ENCODE results near the gene GFAP.

GFAP gene

DNA sequence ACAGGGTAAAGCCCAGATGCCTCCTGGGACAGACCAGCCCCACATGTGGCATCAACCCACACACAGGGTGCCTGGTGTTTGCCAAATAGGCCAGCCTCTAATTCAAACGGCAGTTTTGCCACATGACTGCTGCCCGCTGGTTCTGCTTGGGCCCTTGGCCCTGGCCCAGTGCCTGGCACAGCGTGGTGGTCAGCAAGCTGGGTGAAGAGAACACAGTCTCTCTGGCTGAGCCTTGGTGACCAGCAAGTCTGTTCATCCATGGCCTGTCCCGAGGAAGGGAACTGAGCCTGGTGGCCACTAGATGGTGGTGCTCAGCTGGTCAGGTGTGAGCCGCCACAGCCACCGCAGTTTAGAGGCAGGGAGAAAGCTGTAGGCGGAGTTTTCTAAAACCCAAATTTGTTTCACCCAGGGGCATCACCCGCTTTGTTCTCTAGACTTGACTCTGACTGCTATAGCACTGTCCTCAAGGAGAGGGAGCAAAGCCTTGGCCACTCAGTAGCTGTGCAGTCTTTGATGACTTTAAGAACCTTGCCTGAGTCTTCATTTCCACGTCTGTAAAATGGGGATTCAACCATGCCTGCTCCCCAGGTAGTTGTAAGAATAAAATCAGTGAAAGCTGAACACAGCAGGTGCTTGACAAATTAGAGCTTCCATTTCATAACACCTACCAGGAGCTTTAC lies 4.7 kb upstream of the GFAP start:
- Histone ChIP-seq H3K9me3 (ENCODE audit: insufficient read depth, low read depth, low read length) (no peaks in the 10 kb centered on the region), H3K27me3 (ENCODE audit: insufficient read depth, low read length) (peaks cover 10% of the 10 kb centered on the region), H3K4me3 (ENCODE audit: low read length) (no peak overlapping the region), H3K36me3 (ENCODE audit: insufficient read depth, low read depth, low read length) (no peaks in the 10 kb centered on the region), H3K27ac (ENCODE audit: low read length) (no peak overlapping the region), H3K4me1 (ENCODE audit: insufficient read depth, low read length) (peaks cover 10% of the 10 kb centered on the region; the same call in 1 of the 2 replicates), H3K9ac (ENCODE audit: low read depth, low read length) (no peak overlapping the region)

DNA sequence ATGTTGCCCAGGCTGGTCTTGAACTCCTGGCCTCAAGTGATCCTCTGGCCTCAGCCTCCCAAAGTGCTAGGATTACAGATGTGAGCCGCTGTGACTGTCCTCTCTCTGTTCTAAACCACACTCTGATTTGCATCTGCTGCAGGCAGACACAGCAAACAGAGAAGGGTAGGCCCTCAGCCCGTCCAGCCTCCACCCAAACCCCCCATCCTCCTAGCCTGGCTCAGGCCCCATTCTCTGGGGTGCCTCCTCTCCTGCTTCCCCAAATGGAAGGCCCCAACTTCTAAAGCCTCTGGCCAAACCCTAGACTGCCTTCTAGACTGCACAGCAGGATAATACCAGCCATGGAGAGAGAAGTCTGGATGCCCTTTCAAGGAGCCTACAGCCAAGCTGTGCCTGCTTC lies 4.1 kb upstream of the GFAP start:
- no peak overlapping the region for H3K4me3 ChIP-seq (ENCODE audit: low read length)
- H3K27ac ChIP-seq (ENCODE audit: low read length) = no peak overlapping the region
- peaks cover 10% of the 10 kb centered on the region; the same call in 1 of the 2 replicates for H3K4me1 ChIP-seq (ENCODE audit: insufficient read depth, low read length)
- H3K9ac ChIP-seq (ENCODE audit: low read depth, low read length) = no peak overlapping the region
- H3K9me3 ChIP-seq (ENCODE audit: insufficient read depth, low read depth, low read length) = no peaks in the 10 kb centered on the region
- no peaks in the 10 kb centered on the region for H3K36me3 ChIP-seq (ENCODE audit: insufficient read depth, low read depth, low read length)
- H3K27me3 ChIP-seq (ENCODE audit: insufficient read depth, low read length) = peaks cover 15% of the 10 kb centered on the region

DNA sequence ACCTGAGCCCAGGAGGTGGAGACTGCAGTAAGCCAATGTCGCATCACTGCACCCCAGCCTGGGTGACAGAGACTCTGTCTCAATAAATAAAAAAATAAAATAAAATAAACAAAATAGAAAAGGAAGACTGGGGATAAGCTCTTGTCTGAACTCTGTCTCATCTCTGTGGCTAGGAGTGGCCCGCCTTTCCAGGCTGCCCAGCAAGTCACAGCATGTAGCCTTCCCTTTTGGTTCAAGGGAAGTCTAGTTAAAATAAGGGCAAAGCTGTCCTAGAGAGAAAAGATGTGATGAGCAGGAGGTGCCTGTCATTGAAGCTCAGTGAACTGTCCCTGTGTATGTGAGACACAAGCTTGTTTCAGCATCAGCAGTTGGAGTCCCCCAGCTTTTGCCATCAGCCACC lies 2.7 kb upstream of the GFAP start:
- no peak overlapping the region for H3K4me3 ChIP-seq (ENCODE audit: low read length)
- no peaks in the 10 kb centered on the region for H3K36me3 ChIP-seq (ENCODE audit: insufficient read depth, low read depth, low read length)
- H3K27me3 ChIP-seq (ENCODE audit: insufficient read depth, low read length) = peaks cover 29% of the 10 kb centered on the region
- H3K9me3 ChIP-seq (ENCODE audit: insufficient read depth, low read depth, low read length) = no peaks in the 10 kb centered on the region
- peaks cover 10% of the 10 kb centered on the region; the same call in 1 of the 2 replicates for H3K4me1 ChIP-seq (ENCODE audit: insufficient read depth, low read length)
- H3K9ac ChIP-seq (ENCODE audit: low read depth, low read length) = no peak overlapping the region
- H3K27ac ChIP-seq (ENCODE audit: low read length) = no peak overlapping the region

DNA sequence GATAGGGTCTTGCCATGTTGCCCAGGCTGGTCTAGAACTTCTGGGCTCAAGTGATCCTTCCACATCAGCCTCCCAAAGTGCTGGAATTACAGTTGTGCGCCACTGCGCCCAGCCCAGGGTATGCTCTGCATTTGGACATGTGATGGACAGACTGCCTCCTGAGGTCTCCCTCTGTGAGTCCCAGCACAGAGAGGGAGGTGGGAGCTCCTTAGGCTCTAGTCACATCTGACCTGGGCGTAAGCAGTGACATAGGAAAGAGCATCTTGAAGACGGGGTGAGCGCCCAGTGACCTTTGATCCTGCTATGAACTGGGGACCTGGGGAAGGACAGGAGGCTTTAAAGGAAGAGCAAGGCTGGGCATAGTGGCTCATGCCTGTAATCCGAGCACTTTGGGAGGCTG lies 2.2 kb upstream of the GFAP start:
- Histone ChIP-seq H3K27me3 (ENCODE audit: insufficient read depth, low read length) (peaks cover 34% of the 10 kb centered on the region), H3K27ac (ENCODE audit: low read length) (no peak overlapping the region), H3K36me3 (ENCODE audit: insufficient read depth, low read depth, low read length) (no peaks in the 10 kb centered on the region), H3K4me1 (ENCODE audit: insufficient read depth, low read length) (peaks cover 10% of the 10 kb centered on the region; the same call in 1 of the 2 replicates), H3K9me3 (ENCODE audit: insufficient read depth, low read depth, low read length) (no peaks in the 10 kb centered on the region), H3K4me3 (ENCODE audit: low read length) (no peak overlapping the region), H3K9ac (ENCODE audit: low read depth, low read length) (no peak overlapping the region)

DNA sequence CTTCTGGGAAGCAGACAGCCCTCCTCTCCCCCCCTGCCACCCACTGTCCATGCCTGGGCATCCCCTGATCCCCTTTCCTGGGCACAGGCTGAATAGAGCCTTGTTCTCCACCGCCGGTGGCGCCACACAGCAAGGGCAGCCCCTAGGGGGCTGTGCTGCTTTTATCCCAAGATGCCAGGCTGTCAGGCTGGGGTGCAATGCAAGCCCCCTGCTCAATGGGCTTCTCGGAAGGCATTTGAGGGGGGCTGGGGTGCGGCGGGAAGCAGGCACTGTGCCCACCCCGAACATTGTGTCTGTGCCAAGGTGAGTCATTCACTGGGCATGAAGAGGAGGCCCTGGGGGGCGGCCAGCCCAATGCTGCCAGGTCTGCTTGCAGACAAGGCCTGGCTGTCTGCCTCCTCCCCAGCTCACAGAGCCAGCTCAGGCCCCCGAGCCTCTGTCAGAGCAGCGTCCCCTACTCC lies 1.5 kb upstream of the GFAP start:
- no peak overlapping the region for H3K27ac ChIP-seq (ENCODE audit: low read length)
- H3K4me3 ChIP-seq (ENCODE audit: low read length) = no peak overlapping the region
- H3K4me1 ChIP-seq (ENCODE audit: insufficient read depth, low read length) = peaks cover 10% of the 10 kb centered on the region; the same call in 1 of the 2 replicates

DNA sequence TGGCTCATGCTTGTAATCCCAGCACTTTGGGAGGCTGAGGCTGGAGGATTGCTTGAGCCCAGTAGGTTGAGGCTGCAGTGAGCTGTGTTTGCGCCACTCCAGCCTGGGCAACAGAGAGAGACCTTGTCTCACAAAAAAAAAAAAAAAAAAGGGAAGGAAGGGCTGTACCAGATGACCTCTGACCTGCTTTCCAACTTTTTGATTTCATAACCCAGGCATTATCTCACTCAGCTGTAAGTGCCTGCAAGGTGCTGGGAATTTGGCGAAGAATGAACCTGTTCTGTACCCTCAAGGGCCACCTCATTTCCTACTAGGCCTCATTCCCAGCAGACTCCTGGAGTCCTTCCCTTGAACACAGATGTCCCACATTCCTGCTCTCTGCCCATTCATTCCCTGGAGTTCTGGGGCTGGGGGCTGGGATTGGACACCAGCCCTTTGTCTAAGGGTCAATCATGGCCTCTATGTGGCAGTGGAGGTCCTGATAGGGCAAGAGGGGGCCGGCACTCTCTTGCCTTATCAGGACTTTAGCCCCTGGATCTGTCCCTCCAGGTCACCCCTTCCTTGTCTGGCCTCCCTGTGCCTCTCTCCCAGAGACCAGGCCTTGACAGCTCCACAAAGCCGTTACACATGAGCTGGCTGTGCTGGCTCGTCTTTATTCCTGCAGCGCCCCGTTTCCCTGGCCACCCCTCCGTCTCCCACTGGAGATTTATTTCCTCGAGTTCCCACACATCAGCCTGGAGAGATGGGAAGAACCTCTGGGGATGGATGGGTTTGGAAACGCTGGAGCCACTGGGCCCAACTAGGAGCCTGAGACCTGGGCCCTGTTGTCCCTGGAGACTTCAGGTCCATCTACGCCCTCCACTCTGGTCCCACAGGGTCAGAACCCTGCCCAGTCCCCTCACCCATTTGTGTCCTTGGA lies 821 bp upstream of the GFAP start:
- Histone ChIP-seq H3K36me3 (ENCODE audit: insufficient read depth, low read depth, low read length) (no peaks in the 10 kb centered on the region), H3K4me3 (ENCODE audit: low read length) (no peak overlapping the region), H3K9ac (ENCODE audit: low read depth, low read length) (no peak overlapping the region), H3K9me3 (ENCODE audit: insufficient read depth, low read depth, low read length) (no peaks in the 10 kb centered on the region), H3K27ac (ENCODE audit: low read length) (no peak overlapping the region), H3K27me3 (ENCODE audit: insufficient read depth, low read length) (peaks cover 46% of the 10 kb centered on the region), H3K4me1 (ENCODE audit: insufficient read depth, low read length) (peaks cover 6% of the 10 kb centered on the region; the same call in 1 of the 2 replicates)

More for the DNA sequence above, 1.5 kb upstream of the GFAP start:
- H3K9me3 ChIP-seq (ENCODE audit: insufficient read depth, low read depth, low read length) = no peaks in the 10 kb centered on the region
- H3K9ac ChIP-seq (ENCODE audit: low read depth, low read length) = no peak overlapping the region
- H3K36me3 ChIP-seq (ENCODE audit: insufficient read depth, low read depth, low read length) = no peaks in the 10 kb centered on the region
- peaks cover 41% of the 10 kb centered on the region for H3K27me3 ChIP-seq (ENCODE audit: insufficient read depth, low read length)

DNA sequence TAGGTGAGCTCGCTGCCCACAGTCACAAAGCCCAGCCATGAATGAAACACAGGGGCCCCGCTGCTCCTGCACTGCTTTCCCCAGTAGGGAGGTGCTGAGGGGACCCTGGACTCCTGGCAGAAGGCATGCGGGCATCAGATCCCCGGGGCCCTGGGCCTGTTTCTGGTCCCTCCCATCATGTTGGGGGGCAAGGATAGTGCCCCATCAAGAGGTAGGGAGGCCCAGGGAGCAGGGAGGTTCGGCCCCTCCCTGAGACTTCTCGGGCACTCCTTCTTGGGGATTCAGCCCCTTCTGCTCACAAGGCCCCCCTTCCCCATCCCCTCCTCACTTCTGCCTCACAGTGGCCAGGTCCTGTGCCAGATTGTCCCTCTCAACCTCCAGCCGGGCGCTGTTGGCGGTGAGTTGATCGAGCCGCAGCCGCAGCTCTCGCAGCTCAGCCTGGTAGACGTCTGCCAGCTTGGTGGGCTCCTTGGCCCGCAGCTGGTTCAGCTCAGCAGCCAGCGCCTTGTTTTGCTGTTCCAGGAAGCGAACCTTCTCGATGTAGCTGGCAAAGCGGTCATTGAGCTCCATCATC lies 515 bp downstream of the GFAP start:
- Histone ChIP-seq H3K4me3 (ENCODE audit: low read length) (no peak overlapping the region), H3K27me3 (ENCODE audit: insufficient read depth, low read length) (peaks cover 47% of the 10 kb centered on the region), H3K4me1 (ENCODE audit: insufficient read depth, low read length) (no peaks in the 10 kb centered on the region)

DNA sequence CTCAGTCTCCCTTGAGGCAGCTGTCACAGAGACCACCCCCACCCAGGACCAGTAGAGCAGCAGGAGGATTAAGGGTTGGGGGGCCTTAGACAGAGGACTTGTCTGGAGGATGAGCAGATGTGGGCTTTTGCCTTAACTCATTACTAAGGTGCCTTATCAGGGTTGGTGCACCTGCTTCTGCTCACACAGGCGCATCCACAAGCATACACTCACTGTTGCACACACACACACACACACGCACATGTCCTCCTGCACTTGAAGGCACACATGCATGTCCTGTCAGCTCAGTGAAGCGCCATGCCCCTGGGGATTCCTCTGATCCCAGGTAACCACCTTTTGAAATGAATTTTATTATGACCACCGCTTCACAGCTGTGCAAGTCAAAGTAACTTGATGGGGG lies 1.2 kb downstream of the GFAP start:
- Histone ChIP-seq H3K27ac (ENCODE audit: low read length) (no peak overlapping the region), H3K9me3 (ENCODE audit: insufficient read depth, low read depth, low read length) (no peaks in the 10 kb centered on the region), H3K36me3 (ENCODE audit: insufficient read depth, low read depth, low read length) (no peaks in the 10 kb centered on the region), H3K4me3 (ENCODE audit: low read length) (no peak overlapping the region), H3K27me3 (ENCODE audit: insufficient read depth, low read length) (peaks cover 47% of the 10 kb centered on the region), H3K4me1 (ENCODE audit: insufficient read depth, low read length) (no peaks in the 10 kb centered on the region), H3K9ac (ENCODE audit: low read depth, low read length) (no peak overlapping the region)

More for the DNA sequence above, 515 bp downstream of the GFAP start:
- Histone ChIP-seq H3K9ac (ENCODE audit: low read depth, low read length) (no peak overlapping the region), H3K27ac (ENCODE audit: low read length) (no peak overlapping the region), H3K36me3 (ENCODE audit: insufficient read depth, low read depth, low read length) (no peaks in the 10 kb centered on the region), H3K9me3 (ENCODE audit: insufficient read depth, low read depth, low read length) (no peaks in the 10 kb centered on the region)

DNA sequence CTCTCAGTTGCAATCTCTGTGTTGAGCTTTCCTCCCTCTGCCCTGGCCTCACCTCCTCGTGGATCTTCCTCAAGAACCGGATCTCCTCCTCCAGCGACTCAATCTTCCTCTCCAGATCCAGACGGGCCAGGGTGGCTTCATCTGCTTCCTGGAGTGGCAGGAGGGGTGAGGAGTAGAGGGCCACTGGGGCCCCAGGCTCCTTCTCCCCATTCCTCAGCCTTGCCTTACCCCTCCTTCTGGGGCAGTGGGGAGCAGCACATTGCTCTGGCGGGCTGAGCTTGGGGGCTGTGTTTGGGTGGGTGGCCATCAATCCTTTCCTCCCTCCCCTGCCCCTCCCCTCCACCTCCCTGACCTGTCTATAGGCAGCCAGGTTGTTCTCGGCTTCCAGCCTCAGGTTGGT lies 1.6 kb downstream of the GFAP start:
- H3K9me3 ChIP-seq (ENCODE audit: insufficient read depth, low read depth, low read length) = no peaks in the 10 kb centered on the region
- H3K4me1 ChIP-seq (ENCODE audit: insufficient read depth, low read length) = no peaks in the 10 kb centered on the region
- H3K9ac ChIP-seq (ENCODE audit: low read depth, low read length) = no peak overlapping the region
- H3K27me3 ChIP-seq (ENCODE audit: insufficient read depth, low read length) = peaks cover 47% of the 10 kb centered on the region
- no peak overlapping the region for H3K4me3 ChIP-seq (ENCODE audit: low read length)
- H3K36me3 ChIP-seq (ENCODE audit: insufficient read depth, low read depth, low read length) = no peaks in the 10 kb centered on the region
- no peak overlapping the region for H3K27ac ChIP-seq (ENCODE audit: low read length)

DNA sequence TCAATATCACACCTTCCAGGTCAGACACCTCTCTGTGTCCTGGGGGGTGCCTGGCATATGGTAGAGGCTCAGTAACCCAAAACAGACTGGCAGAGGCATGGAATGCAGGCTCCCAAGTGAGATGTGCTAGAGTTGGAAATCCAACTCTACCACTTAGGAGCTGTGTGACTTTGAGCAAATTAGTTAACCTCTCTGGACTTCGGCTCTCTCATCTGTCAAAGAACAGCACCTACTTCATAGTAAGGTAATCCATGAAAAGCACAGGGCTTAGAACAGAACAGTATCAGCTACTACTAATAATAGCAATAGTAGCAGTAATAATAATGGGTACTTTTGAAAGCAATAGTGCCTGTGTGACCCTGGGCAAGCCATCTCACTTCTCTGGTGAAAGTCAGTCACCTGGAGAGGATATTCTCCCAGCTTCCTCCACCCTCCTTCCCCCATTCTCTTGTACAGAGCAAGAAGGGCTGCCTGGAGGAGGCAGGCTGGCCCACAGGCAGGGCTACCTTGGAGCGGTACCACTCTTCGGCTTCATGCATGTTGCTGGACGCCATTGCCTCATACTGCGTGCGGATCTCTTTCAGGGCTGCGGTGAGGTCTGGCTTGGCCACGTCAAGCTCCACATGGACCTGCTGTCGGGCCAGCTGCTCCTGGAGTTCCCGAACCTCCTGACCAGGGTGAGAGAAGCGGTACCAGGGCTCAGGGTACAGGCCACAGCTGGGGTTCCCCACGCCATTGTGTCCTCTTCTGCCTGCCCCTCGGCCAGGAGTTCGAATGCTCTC lies 2.3 kb downstream of the GFAP start:
- Histone ChIP-seq H3K9me3 (ENCODE audit: insufficient read depth, low read depth, low read length) (no peaks in the 10 kb centered on the region), H3K27me3 (ENCODE audit: insufficient read depth, low read length) (peaks cover 47% of the 10 kb centered on the region), H3K9ac (ENCODE audit: low read depth, low read length) (no peak overlapping the region), H3K27ac (ENCODE audit: low read length) (no peak overlapping the region), H3K4me3 (ENCODE audit: low read length) (no peak overlapping the region), H3K36me3 (ENCODE audit: insufficient read depth, low read depth, low read length) (no peaks in the 10 kb centered on the region), H3K4me1 (ENCODE audit: insufficient read depth, low read length) (no peaks in the 10 kb centered on the region)
